Cardiac fibroblast (primary cell): Measurements from ENCODE around the gene PNPLA1.
A peak's percentile ranks its signal among the peaks of the same experiment; 100 is the strongest.

Source experiments
- DNase-seq, 2 donors: peaks; one replicate each; pipeline versions ENCODE4 v3.0.0 to v3.0.0-alpha.2; 2010; ENCODE audit warnings: low read depth in 2 of 2
- H3K4me3 ChIP-seq, 2 donors: replicated peaks in 1 of 2; 1 replicate in 1 of 2; 2 replicates in 1 of 2; pipeline ENCODE4 v1.5.1; 2011; ENCODE audit warnings: low read depth in 2 of 2, low read length in 2 of 2, mild to moderate bottlenecking in 2 of 2, moderate library complexity in 1 of 2
- CTCF ChIP-seq: IDR thresholded peaks from one replicate; pipeline ENCODE4 v1.5.1; 2011; ENCODE audit warnings: low read depth, mild to moderate bottlenecking, low read length, inconsistent platforms

PNPLA1 gene

GRCh38 chr6:36324191-36324590 is 54.3 kb downstream of the PNPLA1 start:
- H3K4me3 ChIP-seq: no peak overlapping the region
- DNase-seq: no peak
- TF ChIP-seq CTCF: no peak

DNA sequence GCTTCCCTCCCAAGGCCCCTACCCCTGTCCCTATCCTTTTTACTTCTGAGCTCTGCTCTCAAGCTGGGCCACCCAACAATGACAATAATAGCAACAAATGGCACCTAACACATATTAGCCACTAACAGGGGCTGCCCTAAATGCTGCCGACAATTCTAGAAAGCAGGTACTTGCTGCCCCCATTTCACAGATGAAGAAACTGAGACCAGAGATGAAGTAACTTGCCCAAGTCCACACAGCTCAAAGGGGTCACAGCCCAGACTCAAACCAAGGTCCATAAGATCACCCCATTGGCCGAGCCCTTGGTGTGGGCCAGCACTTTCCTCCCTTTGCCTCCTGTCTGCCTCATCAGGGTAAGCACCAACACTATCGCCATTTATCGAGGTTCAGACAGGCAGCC is 54.9 kb downstream of the PNPLA1 start:
- DNase-seq: no peak
- TF ChIP-seq CTCF: no peak
- H3K4me3 ChIP-seq: no peak overlapping the region

DNA sequence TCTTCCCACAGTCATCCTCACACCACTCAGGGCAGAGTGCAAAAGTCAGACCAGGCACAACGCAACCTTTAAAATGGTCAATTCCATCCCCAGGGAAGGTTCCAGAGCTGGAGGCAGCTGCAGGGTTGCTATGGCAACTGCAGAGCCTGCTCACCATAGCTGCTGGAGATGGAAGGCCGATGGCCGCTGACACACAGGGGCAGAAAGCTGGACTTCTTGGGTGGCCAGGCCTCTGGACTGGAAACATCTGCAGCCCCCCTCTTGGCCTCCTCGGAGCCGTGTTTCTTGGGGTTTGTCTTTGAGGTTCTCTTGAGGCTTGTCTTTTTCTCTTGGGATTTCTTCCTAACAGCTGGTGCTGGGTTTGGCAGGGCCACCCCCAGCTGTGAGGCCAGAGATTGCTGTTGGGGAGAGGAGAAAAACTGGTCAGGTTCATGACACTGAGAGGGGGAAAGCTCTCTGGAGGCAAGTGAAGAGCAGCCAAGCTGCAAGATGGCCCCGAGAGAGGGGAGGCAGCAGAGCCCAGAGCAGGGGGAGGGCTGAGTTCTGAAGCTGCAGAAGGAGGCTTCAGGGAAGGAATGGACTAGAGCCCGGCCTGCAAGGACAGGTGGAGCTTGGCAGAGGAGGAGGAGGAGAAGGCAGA is 56.6 kb downstream of the PNPLA1 start:
- TF ChIP-seq CTCF: no peak
- H3K4me3 ChIP-seq: no peak overlapping the region
- DNase-seq: peak; percentile 35 to 58

- no peak for DNase-seq
- no peak overlapping the region for H3K4me3 ChIP-seq
- no peak for TF ChIP-seq CTCF
Observed at GRCh38 chr6:36327226-36327918, 57.5 kb downstream of the PNPLA1 start.

- no peak overlapping the region for H3K4me3 ChIP-seq
- no peak for TF ChIP-seq CTCF
- DNase-seq: no peak
Observed at GRCh38 chr6:36327919-36328236, 58.0 kb downstream of the PNPLA1 start.

DNA sequence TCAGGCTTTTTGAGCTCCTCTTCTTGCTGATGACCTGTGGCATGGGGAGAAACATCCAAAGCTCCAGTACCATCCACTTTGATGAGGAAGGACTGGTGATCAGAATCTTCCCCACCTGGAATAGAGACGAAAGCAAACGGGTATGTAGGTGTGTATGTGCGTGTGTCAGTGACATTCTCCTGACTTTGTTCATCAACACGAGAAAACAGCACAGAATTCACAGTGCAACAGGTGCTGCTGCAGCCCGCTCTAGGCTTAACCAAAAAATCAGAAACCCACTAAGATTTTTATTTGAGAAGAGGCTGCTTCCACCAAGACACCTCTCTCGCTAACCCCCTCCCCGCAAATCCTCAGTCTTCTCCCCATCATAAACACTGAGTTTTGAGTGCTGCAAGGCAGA is 58.7 kb downstream of the PNPLA1 start:
- TF ChIP-seq CTCF: no peak
- no peak overlapping the region for H3K4me3 ChIP-seq
- DNase-seq: no peak

DNA sequence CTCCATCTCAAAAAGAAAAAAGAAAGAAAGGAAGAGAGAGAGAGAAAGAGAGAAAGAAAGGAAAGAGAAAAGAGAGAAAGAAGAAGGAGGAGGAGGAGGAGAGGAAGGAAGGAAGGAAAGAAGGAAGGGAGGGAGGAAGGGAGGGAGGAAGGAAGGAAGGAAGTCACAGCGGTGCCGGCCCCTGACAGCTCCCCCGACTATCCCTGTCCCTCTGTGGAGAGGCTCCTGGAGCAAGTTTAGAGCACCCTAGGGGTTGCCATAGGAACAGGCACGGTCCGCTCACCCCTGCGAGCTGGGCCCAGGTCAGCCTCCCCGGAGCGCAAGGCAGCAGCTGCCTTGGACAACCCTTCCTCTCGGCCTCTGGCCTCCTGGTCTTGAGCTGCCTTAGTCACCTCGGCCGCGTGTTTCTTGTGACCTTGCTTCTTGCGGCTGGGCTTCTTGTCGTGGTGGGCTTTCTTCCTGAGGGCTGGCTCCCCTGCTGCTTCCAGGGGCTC is 60.0 kb downstream of the PNPLA1 start:
- no peak for DNase-seq
- no peak for TF ChIP-seq CTCF

More for the DNA sequence above, 60.0 kb downstream of the PNPLA1 start:
- H3K4me3 ChIP-seq: no peak overlapping the region
